Thyroid gland (tissue), 4 donors: ENCODE results near the gene STK33.

Experiments
- POLR2A ChIP-seq, 2 donors: fragments of 450-650 bp; IDR thresholded peaks; one replicate each; pipeline ENCODE4 v1.6.1; 2017; ENCODE audit warnings: antibody characterized with exemption in 2 of 2, mild to moderate bottlenecking in 2 of 2, moderate library complexity in 1 of 2
- TF ChIP-seq, protein P1 (sequence below), 6 experiments: fragments of 200-600 bp in 3 of 6; fragments of 450-650 bp in 3 of 6; sonication (generic) in 3 of 6; IDR thresholded peaks; one replicate each; pipeline ENCODE4 v1.5.1; 2016 to 2019; ENCODE audit warnings: antibody characterized with exemption in 6 of 6, mild to moderate bottlenecking in 2 of 6, inconsistent platforms in 1 of 6, moderate library complexity in 1 of 6

DNA sequence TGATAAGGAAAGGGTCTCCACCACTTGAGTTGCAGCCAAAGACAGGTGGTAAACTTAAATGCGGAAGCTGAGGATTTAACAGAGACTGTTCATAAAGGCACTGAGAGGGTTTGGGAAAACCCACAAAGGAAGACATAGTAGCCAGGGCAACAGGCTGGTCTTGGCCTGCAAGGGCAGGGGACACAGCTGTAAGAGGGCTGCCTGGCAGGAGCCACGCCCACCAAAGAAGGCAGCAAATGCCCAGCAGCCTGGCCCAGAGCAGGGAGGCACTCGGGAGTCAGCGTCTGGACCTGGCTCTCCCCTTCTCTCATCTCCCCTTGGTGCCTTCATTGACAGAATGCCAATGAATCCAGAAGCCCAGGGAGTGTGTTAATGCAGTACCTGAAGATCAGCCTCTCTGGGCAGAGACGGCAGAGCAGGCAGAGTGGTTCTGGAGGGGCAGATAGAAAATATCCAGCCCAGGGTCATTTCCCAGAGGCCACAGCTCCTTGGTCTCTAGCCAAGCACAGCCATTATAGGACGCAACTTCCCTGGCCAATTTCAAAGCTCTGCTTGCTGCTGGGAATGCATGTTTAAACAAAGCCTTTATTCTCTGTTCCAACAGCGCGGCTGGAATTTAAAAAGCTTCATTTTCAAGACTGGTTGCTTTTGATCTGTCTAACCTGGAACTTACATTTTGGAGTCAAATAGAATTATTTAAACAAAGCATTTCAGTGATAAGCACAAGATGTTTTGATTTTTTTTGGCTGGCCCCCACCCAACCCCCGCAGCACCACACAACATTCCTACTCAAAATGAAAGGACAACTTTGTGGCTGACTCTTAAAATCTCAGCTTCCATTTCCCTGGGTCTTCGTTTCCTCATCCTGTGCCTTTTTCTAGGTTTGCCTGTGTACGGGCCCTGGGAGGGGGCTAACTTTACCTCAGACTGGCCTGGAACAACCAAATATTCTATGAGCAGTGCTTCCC, 204.7 kb downstream of the STK33 start:
- TF ChIP-seq, protein P1, sequence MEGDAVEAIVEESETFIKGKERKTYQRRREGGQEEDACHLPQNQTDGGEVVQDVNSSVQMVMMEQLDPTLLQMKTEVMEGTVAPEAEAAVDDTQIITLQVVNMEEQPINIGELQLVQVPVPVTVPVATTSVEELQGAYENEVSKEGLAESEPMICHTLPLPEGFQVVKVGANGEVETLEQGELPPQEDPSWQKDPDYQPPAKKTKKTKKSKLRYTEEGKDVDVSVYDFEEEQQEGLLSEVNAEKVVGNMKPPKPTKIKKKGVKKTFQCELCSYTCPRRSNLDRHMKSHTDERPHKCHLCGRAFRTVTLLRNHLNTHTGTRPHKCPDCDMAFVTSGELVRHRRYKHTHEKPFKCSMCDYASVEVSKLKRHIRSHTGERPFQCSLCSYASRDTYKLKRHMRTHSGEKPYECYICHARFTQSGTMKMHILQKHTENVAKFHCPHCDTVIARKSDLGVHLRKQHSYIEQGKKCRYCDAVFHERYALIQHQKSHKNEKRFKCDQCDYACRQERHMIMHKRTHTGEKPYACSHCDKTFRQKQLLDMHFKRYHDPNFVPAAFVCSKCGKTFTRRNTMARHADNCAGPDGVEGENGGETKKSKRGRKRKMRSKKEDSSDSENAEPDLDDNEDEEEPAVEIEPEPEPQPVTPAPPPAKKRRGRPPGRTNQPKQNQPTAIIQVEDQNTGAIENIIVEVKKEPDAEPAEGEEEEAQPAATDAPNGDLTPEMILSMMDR (IDR thresholded peaks at IDR 0.05): no peak
- TF ChIP-seq POLR2A (IDR thresholded peaks at IDR 0.05): peak in 1 of 2 donors; percentile 40
